ENCODE data around the gene E2F4.

The E2F4 gene

DNA sequence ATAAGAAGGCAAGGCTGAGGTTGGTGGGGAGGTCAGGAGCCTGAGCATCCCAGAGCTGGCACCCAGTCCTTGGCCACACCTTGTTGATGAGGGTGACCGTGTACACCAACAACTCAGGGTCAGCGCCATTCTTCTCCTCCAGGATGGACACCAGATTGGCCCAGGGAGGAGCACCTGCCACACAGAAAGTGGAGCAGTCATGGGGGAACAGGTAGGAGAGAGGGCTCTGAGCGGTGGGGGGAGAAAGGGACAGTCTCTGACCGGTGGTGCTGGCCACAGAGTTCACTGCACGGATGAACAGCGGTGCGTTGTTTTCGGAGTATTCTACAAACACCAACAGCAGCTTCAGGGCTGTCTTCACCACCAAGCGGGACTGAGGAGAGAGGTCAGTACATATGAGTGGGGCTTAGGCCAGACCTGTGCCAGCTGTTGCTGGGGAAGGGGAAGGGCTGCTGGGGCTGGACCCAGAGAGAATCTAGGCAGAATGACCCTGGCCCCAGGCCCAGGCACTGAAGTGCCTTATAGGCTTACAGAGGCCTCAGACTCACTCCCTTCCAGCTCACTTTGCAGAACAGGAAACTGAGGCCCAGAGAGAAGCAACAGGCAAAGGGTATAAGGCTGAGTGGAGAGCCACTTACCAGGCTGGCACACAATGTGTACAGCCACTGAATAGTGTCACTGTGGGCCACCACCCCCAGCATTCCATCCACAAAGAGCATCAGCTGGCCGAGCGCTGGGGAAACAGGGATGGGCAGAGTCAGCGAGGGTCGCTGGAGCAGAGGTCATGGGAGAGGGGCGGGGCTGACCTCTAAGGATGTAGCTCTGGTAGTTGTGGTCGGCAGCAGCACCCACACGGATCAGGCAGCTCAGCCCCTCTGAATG is 45.7 kb downstream of the E2F4 start:
- no peak for TF ChIP-seq ZFX (IDR thresholded peaks at IDR 0.05)
- TF ChIP-seq, protein P1, sequence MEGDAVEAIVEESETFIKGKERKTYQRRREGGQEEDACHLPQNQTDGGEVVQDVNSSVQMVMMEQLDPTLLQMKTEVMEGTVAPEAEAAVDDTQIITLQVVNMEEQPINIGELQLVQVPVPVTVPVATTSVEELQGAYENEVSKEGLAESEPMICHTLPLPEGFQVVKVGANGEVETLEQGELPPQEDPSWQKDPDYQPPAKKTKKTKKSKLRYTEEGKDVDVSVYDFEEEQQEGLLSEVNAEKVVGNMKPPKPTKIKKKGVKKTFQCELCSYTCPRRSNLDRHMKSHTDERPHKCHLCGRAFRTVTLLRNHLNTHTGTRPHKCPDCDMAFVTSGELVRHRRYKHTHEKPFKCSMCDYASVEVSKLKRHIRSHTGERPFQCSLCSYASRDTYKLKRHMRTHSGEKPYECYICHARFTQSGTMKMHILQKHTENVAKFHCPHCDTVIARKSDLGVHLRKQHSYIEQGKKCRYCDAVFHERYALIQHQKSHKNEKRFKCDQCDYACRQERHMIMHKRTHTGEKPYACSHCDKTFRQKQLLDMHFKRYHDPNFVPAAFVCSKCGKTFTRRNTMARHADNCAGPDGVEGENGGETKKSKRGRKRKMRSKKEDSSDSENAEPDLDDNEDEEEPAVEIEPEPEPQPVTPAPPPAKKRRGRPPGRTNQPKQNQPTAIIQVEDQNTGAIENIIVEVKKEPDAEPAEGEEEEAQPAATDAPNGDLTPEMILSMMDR (conservative IDR thresholded peaks at IDR 0.05): no peak
- H3K27ac ChIP-seq: no peak overlapping the region

DNA sequence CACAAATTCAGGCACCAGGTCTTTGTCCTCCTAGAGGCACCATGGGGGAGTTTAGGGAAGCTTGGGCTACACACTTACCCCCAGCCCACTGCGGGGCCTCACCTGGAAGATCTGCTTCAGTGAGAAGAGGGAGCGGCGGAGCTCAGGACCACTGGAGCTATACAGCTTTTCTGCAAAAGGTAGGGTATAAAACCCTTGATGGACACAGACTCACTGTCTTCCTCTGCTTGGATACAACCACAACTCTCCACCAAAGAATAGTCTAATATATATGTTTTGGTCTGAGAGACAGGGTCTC is 46.3 kb downstream of the E2F4 start:
- H3K27ac ChIP-seq: no peak overlapping the region
- TF ChIP-seq, protein P1 (conservative IDR thresholded peaks at IDR 0.05): no peak
- no peak for TF ChIP-seq ZFX (IDR thresholded peaks at IDR 0.05)

DNA sequence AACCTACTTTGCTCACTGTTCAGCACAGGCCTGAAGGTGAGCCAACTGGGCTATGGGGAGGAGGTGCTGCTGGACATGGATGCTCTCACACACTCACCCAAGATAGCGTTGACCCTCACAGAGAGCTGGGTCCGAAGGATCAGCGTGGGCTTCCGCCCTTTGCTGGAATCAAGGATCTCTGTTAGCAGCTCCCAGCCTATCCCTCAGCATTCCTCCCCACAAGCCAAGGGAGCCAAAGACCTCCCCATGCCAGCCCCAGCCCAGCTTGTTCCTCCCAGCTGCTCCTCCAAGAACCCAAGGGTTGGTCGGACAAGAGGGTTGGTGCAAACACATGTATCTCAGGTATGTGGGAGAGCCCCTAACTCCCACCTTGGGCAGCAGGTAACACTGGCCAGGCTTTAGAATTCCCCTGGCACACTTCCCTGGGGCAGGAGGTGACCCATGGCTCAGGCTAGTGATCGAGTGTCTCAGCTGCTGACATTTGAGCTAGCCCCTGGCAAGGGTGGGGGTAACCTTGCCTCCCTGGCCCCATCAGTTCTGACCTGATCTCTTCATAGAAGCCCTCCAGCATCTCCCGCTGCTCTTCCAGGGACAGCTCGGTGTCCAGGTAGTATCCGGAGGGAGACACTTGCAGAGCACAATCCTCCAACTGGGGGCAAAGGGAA is 47.0 kb downstream of the E2F4 start:
- no peak overlapping the region for H3K27ac ChIP-seq
- TF ChIP-seq, protein P1 (conservative IDR thresholded peaks at IDR 0.05): no peak
- no peak for TF ChIP-seq ZFX (IDR thresholded peaks at IDR 0.05)

GRCh38 chr16:67240506-67240905 is 48.6 kb downstream of the E2F4 start:
- TF ChIP-seq, protein P1 (conservative IDR thresholded peaks at IDR 0.05): no peak
- TF ChIP-seq ZFX (IDR thresholded peaks at IDR 0.05): no peak
- peak overlapping the region; percentile 94 for H3K27ac ChIP-seq

GRCh38 chr16:67241008-67241900 is 49.3 kb downstream of the E2F4 start:
- TF ChIP-seq, protein P1 (conservative IDR thresholded peaks at IDR 0.05): no peak
- peak; percentile 82; the same call in 1 of the 2 replicates for TF ChIP-seq ZFX (IDR thresholded peaks at IDR 0.05)
- H3K27ac ChIP-seq: peak overlapping the region; percentile 94

DNA sequence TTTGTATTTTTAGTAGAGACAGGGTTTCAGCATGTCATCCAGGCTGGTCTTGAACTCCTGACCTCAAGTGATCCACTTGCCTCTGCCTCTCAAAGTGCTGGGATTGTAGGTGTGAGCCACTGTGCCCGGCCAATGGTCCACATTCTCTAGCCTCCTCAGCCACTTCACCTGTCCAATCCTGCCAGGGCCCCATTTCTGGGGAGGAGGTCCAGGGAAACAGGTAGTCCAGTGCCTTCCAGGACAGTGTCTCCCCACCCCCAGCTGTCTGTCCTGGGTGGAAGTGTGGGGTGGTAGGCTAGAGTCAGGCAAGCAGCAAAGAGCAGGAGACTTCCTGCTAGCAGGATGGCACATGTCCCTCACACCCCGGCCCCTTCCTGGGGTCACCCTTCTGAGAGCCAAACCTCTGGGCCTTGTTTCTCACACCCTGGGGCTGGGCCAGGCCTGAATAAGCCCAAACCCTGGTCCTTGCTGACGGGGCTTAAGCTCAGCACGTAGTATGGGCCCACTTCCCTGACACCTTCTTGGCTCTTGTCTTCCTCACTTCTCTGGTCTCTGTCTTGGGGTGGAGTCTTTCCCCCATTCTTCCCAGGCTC is 50.3 kb downstream of the E2F4 start:
- H3K27ac ChIP-seq: peak overlapping the region; percentile 94
- TF ChIP-seq, protein P1 (conservative IDR thresholded peaks at IDR 0.05): no peak
- TF ChIP-seq ZFX (IDR thresholded peaks at IDR 0.05): no peak
